HEK293T (cell line): Measurements from ENCODE around the gene ATOH8.

Experiments
- BHLHE40 ChIP-seq: fragments of 450-650 bp; IDR thresholded peaks from 2 replicates; pipeline ENCODE4 v1.6.1; 2016; ENCODE audit warnings: mild to moderate bottlenecking, moderate library complexity, borderline replicate concordance
- HDGF ChIP-seq: fragments of 450-650 bp; IDR thresholded peaks from 2 replicates; pipeline ENCODE4 v1.6.1; 2017; ENCODE audit warnings: antibody characterized with exemption, borderline replicate concordance
- NFRKB ChIP-seq: fragments of 450-650 bp; IDR thresholded peaks from 2 replicates; pipeline ENCODE4 v1.6.1; 2016; ENCODE audit warnings: mild to moderate bottlenecking, moderate library complexity
- SP1 ChIP-seq: fragments of 450-650 bp; IDR thresholded peaks from 2 replicates; pipeline ENCODE4 v1.6.1; 2017

DNA sequence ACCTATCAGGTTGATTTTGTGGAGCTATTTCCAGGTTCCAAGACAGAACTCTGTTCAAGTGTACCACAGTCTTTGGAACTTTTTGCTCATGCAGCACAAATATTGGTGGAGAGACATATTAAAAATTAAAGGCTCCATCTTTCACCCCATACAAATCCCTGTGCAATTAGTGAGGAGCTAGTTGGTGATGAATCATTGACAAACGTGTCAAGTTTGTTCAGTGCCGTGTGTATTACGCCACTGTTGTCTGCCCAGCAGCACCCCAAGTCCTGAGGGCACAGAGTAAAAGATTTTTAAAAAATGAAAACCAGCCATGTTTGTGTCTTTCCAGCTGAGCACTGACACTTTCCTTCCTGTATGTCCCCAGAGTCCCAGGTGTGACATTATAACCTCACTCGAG, 9.3 kb downstream of the ATOH8 start:
- TF ChIP-seq HDGF: no peak
- no peak for TF ChIP-seq BHLHE40
- no peak for TF ChIP-seq SP1
- TF ChIP-seq NFRKB: no peak
